HG02623 (cell line): ENCODE data around the gene ZNF778.
"Not testable (repeated sequence)": the region's sequence is repeated elsewhere in the genome, so short reads cannot be mapped to it uniquely, and the experiment has no call there.

ENCODE experiments used
- ATAC-seq: cut with Tn5 transposase; IDR thresholded peaks from one replicate; pipeline ENCODE4 v1.9.1; 2021; ENCODE audit warnings: moderate library complexity; ENCODE audit not compliant: unreplicated experiment

Gene ZNF778

DNA sequence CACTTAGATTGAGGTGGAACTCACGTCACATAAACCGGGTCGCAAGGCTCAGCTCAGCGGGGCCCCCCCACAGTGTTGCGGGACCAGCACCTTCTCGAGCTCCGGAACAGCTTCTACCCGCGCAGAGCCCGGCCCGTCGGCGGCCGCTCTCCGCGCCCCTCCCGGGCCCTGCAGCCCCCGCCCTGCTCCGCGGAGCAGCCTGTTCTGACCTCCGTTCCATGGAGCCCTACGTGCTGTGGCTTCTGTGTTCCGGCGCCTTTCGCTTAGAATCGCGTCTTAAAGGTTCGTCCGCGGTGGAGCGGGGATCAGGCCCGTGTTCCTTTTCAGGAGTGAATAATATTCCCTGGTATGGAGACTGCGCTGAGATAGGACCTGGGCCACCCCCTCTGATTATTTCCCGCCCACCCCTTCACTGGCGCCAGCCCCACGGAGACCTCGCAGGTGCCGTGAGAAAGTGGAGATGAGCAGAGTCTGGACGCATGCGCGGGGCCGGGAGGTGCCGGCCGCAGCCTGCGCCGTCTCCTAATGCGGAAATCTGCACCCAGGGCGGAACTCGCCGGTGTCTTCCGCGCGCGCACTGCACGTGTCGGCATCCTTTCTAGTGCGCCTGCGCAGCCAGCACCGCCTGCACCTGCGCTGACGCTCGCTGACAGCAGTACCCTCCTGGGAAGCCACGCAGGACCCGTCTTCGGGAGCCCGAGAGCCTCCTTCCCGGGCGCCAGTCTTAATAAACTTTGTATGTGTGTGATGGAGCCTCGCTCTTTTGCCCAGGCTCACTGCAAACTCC is 30.9 kb downstream of the ZNF778 start:
- ATAC-seq = no peak

DNA sequence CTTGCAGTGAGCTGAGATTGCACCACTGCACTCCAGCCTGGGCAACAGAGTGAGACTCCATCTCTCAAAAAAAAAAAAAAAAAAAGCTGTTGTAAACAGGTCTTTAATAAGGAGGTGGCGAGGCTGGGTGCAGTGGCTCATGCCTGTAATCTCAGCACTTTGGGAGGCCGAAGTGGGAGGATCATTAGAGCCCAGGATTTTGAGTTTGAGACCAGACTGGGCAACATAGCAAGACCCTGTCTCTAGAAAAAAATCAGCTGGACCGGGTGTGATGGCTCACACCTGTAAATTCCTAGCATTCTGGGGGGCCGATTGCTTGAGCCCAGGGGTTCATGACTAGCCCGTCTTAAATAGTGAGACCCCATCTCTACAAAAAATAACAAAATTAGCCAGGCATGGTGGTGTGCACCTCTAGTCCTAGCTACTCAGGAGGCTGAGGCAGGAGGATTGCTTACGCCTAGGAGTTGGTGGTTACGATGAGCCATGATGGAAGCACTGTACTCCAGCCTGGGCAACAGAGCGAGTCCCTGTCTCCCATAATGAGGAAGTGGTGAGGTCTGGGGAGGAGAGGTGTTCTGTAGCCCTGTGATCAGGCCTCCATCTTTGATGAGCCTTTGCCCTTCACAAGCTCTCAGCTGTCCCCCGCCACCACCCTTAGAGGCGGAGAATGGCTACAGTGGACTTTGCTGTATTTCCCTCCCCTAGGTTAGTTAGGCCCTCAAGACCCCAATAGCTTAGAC is 36.2 kb downstream of the ZNF778 start:
- ATAC-seq = no peak

DNA sequence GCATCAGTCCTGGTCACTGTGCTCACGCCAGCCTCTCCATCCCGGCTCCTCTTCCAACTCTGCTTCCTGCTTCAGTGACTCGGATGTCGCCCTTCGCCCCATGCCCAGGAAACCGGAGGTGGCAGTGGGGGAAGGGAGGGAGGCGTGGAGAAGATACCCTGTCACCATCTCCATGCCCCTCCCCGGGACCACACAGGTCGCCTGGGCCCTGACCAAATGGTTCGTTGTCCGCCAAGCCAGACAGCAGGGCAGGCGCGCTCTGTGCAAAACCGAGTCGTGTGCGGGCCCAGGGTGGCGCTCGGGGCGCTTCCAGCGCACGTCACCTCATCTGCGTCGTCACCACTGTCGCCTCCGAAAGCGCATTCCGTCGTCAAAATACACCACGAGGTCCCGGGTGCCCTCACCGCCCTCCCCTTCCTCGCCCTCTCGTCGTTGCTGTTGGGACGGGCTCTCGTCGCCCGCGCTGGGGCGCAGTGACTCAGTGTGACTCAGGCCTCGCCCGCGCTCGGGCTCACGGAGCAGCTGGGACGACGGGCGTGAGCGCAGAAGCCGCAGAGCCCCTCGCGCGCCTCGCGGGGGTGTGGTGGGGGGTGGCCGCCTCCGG is 39.2 kb downstream of the ZNF778 start:
- ATAC-seq = no peak

DNA sequence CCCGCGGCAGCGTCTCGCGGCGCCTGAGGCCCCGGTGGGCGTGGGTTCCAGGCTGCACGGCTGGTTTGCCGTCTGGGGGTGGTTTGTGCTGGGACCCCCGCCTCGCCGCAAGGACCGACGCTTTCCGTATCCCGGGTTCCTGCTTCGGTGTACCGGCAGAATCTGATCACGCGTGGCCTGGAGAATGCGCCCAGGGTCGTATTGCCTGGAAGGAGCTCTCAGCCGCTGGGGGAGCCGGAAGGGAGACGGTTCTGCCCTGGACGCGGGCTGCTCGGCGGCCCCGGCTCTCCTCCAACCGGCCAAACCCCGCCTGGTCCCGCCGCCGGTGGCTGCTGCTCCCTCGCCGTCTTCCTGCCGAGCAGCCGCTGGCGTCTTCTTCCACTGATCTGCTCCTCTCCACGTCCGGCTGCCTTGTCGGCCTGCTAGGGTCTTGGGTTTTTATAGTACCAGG is 39.8 kb downstream of the ZNF778 start:
- ATAC-seq = no peak

DNA sequence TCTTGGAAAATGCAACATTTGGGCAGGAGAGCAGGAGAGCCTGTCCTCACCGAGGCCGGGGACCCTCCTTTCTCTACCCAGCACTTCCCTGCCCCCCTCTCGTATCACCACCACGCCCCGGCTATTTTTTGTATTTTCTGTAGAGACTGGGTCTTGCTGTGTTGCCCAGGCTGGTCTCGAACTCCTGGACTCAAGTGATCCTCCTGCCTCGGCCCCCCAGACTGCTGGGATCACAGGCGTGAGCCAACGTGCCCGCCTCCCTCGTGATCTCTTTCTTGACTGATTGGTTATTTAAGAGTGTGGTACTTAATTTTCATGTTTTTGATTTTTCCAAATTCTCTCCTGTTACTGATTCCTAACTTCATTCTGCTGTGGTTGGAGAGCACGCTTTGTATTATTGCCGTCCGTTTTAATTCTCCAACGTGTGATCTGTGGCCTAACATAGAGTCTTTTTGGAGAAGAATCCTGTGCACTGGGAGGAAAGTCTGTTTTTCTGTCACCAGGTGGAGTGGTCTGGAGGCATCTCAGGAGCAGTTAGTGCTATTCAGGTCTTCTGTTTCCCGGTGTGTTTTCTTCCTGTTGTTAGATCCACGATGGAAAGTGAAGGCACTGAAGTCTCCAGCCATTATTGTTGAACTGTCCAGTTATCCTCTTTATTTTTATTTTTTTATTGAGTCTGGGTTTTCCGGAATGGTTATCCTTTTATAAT is 40.4 kb downstream of the ZNF778 start:
- no peak for ATAC-seq

DNA sequence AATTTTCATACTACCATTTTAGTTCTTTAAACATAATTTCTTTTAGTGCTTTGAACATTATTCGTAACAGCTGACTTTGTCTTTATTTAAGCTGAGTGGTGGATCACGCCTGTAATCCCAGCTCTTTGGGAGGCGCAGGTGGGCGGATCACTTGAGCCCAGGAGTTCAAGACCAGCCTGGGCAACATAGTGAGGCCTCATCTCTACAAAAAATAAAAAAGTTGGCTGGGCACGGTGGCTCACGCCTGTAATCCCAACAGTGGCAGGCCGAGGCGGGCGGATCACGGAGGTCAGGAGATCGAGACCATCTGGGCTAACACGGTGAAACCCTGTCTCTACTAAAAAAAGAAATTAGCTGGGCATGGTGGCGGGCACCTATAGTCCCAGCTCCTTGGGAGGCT is 42.4 kb downstream of the ZNF778 start:
- ATAC-seq = not testable (repeated sequence)

DNA sequence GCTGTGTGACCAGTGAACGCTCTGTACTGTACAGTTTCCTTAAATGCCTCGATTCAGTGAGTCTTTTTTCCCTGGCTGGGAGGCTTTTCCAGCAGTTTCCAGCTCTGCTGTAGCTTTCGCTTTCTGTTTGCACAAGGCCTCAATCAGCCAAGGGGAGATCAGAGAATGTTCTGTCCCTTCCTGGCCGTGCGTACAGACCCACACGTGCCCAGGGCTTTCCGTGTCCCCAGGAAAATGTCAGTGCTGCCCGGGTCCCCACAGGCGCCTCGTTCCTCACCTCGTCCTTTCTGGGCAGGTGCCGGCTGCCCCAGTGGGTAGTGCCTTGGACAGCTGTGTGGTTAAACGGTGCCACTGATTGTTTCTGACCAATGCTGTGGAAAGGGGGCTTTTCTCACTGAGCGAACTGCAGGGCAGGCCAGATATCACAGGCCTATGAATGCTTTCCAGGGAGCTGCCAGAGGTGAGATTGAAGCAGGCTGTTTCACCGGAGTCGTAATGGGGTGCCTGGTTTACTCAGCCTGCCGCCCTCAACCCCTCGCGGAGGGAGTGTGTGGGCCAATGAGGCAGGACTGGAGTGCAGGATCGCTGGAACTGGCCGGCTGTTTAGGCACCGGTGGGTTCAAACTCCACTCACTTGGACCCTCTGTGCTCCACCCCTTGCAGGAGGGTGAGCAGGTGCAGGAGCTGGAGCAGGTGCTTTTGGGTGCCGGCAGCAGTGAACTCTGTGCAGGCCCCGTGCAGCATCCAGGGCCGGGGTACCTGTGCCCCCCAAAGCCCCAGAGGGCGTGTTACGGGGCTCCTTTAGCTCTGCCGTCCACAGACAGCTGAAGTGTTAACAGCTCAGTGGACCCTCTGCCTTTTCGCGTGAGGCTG is 44.4 kb downstream of the ZNF778 start:
- ATAC-seq = no peak

DNA sequence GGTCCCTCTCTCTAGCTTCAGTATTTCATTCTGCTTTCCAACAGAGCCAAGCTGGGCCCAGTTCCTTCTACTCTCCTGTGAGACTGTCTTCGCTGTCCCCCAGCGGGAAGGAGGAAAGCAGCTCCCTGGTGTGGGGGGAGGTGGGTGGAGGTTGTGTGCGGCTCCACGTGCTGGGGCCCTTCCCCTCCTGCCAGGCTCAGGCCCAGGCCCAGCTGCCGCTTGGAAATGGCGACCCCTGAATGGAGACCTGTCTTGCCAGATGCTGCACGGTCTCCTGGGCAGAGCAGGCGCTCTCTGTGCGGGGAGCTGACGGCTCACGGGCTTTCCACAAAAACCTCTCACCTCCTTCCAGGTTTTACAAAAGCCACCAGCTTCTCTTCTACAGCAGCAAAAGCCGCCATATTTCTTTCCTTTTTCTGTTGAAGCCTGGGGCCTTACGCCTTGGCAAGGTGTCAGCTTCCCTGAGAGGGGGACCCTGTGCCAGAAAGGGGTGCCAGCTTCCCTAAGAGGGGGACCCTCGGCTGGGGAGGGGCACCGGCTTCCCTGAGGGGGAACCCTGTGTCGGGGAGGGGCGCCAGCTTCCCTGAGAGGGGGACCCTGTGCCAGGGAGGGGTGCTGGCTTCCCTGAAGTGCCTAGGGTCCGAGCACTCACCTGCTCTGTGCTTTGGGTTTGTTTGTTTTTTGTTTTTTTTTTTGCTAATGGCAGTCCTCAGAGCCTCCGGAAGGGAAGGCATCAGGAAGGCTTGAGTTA is 47.5 kb downstream of the ZNF778 start:
- ATAC-seq = no peak

DNA sequence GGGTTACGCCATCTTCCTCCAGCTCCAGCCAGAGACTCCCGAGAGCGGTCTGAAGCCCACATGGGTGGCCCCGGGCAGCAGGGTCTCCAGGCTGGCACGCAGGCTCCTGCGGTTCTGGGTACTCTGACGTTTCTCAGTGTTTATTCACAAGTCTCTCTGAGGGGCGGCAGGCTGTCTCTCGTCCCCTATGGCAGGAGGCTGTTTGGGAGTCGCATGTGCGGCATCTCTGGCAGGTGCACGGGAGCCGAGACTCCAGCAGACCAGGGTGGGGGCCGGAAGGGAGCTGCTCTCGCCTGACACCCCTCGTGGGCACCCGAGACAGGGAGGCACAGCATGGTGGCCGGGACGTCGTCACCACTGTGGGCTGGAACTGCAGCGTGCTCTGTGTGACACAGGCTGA is 48.1 kb downstream of the ZNF778 start:
- ATAC-seq = no peak

DNA sequence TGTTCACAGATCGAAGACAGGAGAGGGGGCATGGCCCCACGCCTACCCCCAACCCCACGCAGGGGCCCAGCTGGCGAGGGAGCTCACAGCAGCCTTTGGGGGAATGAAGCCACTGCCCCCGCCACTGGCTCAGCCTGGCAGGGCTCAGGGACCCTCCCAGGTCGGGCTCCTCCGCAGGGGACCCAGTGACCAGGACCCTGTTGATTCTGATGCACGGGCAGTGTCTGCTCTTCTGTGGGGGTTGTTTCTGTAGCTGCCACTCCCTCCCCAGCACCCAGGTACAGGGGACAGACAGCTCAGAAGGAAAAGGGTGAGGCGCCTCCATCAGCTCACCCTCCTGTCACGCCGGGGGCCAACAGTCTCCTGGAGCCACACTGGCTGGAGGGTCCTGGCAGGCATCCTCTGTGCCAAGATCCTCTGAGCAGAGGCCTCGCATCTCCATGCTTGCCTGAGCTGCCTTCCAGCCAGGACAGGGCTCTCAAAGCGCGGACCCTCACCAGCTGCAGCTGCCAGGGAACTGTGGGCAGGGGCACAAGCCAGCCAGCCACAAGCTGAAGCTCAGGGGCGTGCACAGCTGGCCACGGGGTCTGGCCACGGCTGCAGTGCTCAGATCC is 49.1 kb downstream of the ZNF778 start:
- ATAC-seq = no peak

DNA sequence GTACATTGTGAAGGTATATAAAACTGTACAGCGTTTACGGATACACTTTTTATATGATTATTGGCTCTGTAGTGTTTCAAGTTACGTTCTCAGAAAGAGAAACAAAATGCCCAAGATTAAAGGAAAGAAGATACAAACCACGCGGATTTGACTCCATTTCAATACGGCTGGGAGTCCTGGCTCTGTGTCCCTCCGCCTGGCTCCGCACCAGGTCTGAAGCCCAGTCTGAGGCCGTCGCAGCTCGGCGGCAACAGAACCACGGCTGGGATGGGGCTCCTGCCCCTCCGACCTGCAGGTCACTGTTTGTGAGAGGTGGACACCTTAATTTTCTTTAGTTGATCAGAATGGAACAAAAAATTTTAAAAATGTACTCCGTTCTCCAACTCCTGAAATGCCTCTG is 50.2 kb downstream of the ZNF778 start:
- not testable (repeated sequence) for ATAC-seq

DNA sequence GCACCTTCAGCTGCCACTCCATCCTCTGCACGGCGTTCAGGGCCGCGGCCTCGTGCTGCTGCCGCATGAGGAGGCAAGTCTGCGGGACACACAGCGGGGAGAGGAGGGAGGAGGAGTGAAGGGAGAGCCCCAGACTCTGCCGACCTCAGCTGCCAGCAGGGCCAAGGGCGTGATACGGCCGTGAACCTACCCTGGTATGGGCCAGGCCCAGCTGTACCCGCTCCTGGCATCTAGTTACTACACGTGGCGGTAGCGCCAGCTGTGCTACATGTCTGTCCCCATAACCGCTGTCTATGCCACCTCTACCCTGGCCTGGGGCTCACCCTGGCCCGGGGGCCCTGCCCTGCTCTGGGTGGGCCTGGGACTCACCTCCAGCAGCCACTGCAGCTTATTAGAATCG is 51.1 kb downstream of the ZNF778 start:
- ATAC-seq = no peak

DNA sequence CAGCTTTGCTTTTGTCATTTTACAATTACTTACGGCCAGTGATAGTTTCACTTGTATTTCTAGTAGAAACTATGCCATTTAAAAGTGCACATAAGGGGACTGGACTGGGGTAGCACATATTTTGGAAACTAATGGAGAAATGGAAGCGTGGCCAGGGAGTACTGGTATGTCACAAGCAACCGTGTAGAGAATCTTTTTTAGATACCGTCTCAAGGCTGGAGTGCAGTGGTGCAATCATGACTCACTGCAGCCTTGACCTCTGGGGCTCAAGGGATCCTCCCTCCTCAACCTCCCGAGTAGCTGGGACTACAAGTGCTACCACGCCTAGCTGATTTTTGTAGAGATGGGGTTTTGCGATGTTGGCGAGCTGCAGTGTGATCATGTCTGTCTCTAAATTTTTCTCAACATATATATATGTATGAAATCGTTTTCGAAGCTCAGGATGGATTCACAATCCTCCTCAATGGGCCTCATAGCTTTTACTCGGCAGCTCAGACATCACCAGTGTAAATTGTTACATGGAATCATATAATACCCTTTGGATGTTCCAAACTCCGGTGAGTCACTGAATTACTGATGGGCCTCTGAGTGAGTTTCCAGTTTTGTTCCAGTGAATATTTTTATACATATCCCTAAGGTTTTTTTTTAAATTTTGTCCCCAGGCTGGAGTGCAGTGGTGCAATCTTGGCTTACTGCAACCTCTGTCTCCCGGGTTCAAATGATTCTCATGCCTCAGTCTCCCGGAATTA is 51.7 kb downstream of the ZNF778 start:
- no peak for ATAC-seq

DNA sequence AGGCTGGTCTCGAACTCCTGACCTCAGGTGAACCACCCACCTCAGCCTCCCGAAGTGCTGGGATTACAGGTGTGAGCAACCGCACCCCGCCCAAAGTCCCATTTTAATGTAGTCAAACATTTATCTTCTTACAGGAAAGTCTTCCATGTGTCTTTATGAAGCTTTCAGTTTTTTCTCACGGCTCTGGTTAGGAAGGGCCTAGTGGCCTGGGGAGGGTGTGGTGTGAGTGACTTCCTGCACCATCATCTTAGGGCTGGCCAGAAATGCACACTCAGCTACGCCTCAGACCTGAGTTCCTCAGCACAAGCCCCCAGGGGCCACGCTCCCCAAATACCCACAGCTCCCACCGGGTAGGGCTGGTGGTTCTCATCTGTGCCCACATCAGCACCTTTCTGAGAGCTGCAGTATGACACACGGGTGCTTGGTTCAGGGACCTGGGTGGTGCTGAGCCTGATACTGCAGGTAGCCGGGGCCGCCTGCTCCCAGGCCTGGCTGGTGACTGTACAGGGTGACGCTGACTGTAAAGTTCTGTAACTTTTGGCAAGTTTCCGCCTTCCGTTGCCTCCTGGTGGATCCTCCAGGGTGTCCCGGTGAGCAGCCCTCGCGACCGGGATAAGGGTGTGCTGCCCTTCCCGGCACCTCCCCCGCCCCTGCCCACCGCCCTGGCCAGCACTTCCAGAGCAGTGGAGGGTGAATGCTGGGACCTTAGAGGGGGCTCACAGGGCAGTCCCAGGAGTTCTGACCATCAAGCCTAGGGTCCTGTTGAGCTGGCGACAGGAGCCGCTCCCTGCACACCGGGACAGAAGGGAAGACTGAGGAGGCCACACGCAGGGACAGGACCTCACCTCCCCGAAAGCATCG is 52.5 kb downstream of the ZNF778 start:
- no peak for ATAC-seq

DNA sequence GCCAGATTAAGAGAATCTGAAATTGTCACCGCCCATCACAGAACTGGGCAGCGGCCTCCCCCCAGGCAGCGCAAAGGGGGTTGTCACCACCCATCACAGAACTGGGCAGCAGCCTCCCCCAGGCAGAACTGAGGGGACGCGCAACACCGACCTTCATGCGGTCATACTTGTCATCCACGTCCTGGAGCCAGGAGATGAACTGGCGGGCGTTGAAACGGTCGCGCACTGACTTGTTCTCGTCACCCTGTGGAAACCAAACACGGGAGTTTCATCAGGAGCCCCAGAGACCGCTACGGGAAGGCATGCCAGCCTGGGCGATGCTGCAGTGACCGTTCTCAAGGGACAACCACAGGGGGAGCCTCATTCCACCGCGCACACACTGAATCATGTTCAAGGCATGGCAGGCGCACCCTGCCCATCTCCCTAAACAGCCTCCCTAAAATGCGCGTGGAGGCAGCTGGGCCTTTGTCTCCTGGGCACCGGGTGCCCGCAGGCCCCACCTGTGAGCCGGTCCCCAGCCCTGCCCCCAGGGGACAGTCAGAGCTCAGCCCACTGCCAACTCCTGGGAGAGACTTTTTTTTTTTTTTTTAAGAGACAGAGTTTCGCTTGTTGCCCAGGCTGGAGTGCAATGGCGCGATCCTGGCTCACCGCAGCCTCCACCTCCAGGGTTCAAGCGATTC is 53.3 kb downstream of the ZNF778 start:
- no peak for ATAC-seq

DNA sequence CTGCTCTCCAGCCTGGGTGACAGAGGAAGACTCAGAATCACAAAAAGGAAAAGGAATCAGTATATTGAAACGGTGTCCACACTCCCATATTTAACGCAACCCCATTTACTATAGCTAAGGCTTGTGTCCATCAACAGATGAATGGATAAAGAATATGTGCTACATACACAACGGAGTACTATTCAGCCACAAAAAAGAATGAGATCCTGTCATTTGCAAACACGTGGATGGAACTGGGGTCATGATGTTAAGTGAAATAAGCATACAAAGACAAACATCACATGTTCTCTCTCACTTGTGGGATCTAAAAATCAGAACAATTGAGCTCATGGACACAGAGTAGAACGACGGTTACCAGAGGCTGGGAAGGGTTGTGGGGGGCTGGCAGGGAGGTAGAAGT is 55.1 kb downstream of the ZNF778 start:
- ATAC-seq = no peak
